Kidney (tissue), 14 donors: ENCODE data around the gene TBC1D17. TPM values are rescaled to one million over a fixed set of nuclear protein-coding genes. Genes with fewer than 3 reads are reported as not detected.

ENCODE experiments used
- DNase-seq, 5 donors: peaks; one replicate each; pipeline ENCODE4 v3.0.0-alpha.2; 2013 to 2020
- FAIRE-seq: peaks from 2 replicates; lab custom pipeline; 2012; peaks lifted over from hg19 to GRCh38; lab: Jason Lieb, UNC
- H3K27ac ChIP-seq, 2 donors: one replicate each; pipeline ENCODE4 v1.7.0; 2013; ENCODE audit warnings: low read depth in 2 of 2, low read length in 2 of 2, inconsistent platforms in 1 of 2
- H3K27me3 ChIP-seq: one replicate; pipeline ENCODE4 v1.7.1; 2013; ENCODE audit warnings: low read length, inconsistent platforms; ENCODE audit not compliant: control insufficient read depth, insufficient read depth
- H3K36me3 ChIP-seq, 3 donors: one replicate each; pipeline versions ENCODE4 v1.7.0 to v1.7.1; 2013; ENCODE audit warnings: low read length in 3 of 3, control low read depth in 1 of 3, inconsistent platforms in 1 of 3; ENCODE audit not compliant: insufficient read depth in 3 of 3, control insufficient read depth in 2 of 3
- H3K4me1 ChIP-seq, 3 donors: one replicate each; pipeline versions ENCODE4 v1.7.0 to v1.7.1; 2013; ENCODE audit warnings: low read length in 3 of 3, inconsistent platforms in 1 of 3, low read depth in 1 of 3; ENCODE audit not compliant: control insufficient read depth in 2 of 3, insufficient read depth in 2 of 3
- H3K4me3 ChIP-seq, 3 donors: one replicate each; pipeline versions ENCODE4 v1.7.0 to v1.8.1; 2013; ENCODE audit warnings: low read length in 3 of 3, control low read depth in 1 of 3, inconsistent platforms in 1 of 3
- H3K9ac ChIP-seq, 3 donors: one replicate each; pipeline versions ENCODE4 v1.7.0 to v1.7.1; 2013; ENCODE audit warnings: low read length in 3 of 3, control low read depth in 1 of 3, inconsistent platforms in 1 of 3
- H3K9me3 ChIP-seq, 3 donors: one replicate each; pipeline versions ENCODE4 v1.7.0 to v1.7.1; 2013; ENCODE audit warnings: low read length in 3 of 3, control low read depth in 1 of 3, inconsistent platforms in 1 of 3; ENCODE audit not compliant: control insufficient read depth in 2 of 3, insufficient read depth in 1 of 3
- intact Hi-C: fragments of 100-400 bp; cut with DNase I; formaldehyde crosslinking; loops from one replicate; pipeline ENCODE4 v1.11.1; 2022
- polyA plus RNA-seq: library from polyadenylated mRNA; stranded (reverse); fragments of 350-450 nt; fragmentation: Illumina TruSeq; extraction: RNeasy Lipid Tissue Mini Kit (QIAGEN cat#74804); gene quantifications from one replicate; pipeline ENCODE4 v1.2.3, GENCODE V29; 2014; ENCODE audit warnings: low read depth, low replicate concordance; ENCODE audit not compliant: insufficient read depth
- total RNA-seq: library from RNA; stranded (reverse); fragmentation: NEBNext Ultra II Directional; extraction: Animal tissue kit (Norgen Biotek cat#: 25700); gene quantifications from one replicate; pipeline ENCODE4 v1.2.1, GENCODE V29; 2021
- TF ChIP-seq, protein P1 (sequence below): IDR thresholded peaks from 3 replicates; pipeline ENCODE4 v1.5.1; 2012; ENCODE audit warnings: mild to moderate bottlenecking, moderate library complexity, borderline replicate concordance; ENCODE audit not compliant: insufficient read depth; ENCODE audit errors: extremely low read depth
- donor health status: control.
- donor health status: control.
- donor health status: control.
- donor health status: control.
- donor health status: control.
- donor health status: DM: yes; HTN: yes; CAD: no.
- donor health status: Normal renal cell carcinoma (clear cell type).

Gene TBC1D17
- total and polyA plus RNA-seq, 2 donors from 2014 or later = 34.8 to 43.6 TPM

GRCh38 chr19:49891393-49891792, 13.9 kb downstream of the TBC1D17 start:
- H3K27ac ChIP-seq = no peak overlapping the region
- H3K36me3 ChIP-seq = no peaks in the 10 kb centered on the region
- H3K4me3 ChIP-seq = no peak overlapping the region
- TF ChIP-seq, protein P1, sequence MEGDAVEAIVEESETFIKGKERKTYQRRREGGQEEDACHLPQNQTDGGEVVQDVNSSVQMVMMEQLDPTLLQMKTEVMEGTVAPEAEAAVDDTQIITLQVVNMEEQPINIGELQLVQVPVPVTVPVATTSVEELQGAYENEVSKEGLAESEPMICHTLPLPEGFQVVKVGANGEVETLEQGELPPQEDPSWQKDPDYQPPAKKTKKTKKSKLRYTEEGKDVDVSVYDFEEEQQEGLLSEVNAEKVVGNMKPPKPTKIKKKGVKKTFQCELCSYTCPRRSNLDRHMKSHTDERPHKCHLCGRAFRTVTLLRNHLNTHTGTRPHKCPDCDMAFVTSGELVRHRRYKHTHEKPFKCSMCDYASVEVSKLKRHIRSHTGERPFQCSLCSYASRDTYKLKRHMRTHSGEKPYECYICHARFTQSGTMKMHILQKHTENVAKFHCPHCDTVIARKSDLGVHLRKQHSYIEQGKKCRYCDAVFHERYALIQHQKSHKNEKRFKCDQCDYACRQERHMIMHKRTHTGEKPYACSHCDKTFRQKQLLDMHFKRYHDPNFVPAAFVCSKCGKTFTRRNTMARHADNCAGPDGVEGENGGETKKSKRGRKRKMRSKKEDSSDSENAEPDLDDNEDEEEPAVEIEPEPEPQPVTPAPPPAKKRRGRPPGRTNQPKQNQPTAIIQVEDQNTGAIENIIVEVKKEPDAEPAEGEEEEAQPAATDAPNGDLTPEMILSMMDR = no peak
- H3K9me3 ChIP-seq = no peaks in the 10 kb centered on the region
- H3K9ac ChIP-seq = no peak overlapping the region
- FAIRE-seq (no peak), DNase-seq (peak in 1 of 5 donors; percentile 61)
- peaks cover 0 to 5% (median 0%) of the 10 kb centered on the region in 3 donors for H3K4me1 ChIP-seq
- intact Hi-C loops = no loop called here
- H3K27me3 ChIP-seq = no peaks in the 10 kb centered on the region

DNA sequence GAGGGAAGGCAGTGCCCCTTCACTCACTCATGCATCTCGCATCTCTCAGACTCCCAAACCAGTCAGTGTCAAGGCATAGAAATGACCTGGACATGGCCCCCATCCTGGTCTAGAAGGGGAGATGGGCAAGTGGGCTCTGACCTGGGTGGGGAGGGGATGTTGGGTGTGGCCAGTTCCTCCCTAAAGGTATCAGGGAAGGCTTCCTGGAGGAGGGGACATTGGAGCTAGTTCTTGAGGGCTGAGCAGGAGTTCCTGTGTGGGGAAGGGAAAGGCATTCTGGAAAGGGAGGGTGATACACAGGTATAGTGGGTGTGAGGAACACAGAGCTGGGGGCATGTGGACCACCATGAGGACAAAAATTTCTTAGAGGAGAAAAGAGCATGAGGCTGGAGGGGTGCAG, 15.2 kb downstream of the TBC1D17 start:
- Histone ChIP-seq H3K27ac (no peak overlapping the region), H3K9me3 (no peaks in the 10 kb centered on the region), H3K9ac (no peak overlapping the region), H3K4me3 (no peak overlapping the region), H3K27me3 (no peaks in the 10 kb centered on the region), H3K4me1 (peaks cover 0 to 8% (median 0%) of the 10 kb centered on the region in 3 donors), H3K36me3 (no peaks in the 10 kb centered on the region)
- TF ChIP-seq, protein P1 = no peak
- FAIRE-seq (no peak), DNase-seq (peak in 1 of 5 donors; percentile 26)
- intact Hi-C loops = no loop called here

GRCh38 chr19:49894011-49894664, 16.6 kb downstream of the TBC1D17 start:
- Histone ChIP-seq H3K9ac (no peak overlapping the region), H3K27me3 (no peaks in the 10 kb centered on the region), H3K4me3 (no peak overlapping the region), H3K36me3 (no peaks in the 10 kb centered on the region), H3K27ac (no peak overlapping the region), H3K9me3 (no peaks in the 10 kb centered on the region), H3K4me1 (peaks cover 0 to 8% (median 0%) of the 10 kb centered on the region in 3 donors)
- TF ChIP-seq, protein P1 = no peak
- FAIRE-seq (no peak), DNase-seq (peak in 1 of 5 donors; percentile 44)
- intact Hi-C loops = no loop called here
